HG03354 (cell line): Measurements from ENCODE around the gene PDCD11.

ENCODE experiments used
- ATAC-seq: cut with Tn5 transposase; IDR thresholded peaks from one replicate; pipeline ENCODE4 v1.9.1; 2021; ENCODE audit warnings: mild to moderate bottlenecking; ENCODE audit not compliant: unreplicated experiment, poor library complexity, severe bottlenecking

Gene PDCD11

DNA sequence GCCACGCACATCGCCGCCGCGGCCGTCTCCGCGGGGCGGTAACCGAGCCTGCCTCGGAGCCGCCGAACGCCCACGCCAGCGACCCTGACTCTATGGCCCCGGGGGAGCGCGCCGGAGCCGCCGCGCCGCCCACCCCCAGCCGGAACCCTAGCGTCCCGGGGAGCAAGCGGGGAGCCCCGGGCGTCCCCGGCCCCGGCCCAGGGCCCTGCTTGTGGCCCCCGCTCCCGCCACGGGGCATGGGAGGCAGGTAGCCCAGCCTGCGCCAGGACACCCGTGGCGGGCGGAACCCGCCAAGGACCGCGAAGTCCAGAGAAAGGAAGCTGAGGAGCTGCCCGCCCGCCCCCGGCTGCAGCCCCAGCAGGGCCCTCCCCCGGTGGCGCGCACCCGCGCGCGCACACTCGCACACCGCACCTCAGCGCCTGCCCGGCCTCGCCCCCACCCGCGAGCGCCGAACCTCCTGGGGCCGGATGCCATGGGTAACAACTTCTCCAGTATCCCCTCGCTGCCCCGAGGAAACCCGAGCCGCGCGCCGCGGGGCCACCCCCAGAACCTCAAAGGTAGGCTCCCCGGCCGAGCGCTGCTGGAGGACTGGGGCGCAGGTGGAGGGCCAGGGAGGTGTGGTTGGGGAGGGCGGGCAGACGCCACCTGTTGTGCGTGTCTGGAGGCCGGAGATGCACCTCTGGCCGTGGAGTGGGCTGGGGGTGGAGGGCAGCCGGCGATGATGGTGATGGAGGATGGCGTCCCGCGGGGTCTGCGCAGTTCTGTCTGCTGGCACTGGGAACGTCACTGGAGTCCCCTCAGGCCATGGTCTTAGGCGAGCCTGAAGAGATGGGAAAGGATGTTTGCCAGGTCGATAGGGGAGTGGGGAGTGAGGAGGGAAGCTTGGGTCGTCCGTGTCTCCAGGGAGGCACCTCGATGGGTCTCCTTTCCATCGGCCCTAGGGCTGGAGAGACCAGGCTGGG, 97.8 kb downstream of the PDCD11 start:
- ATAC-seq = no peak

DNA sequence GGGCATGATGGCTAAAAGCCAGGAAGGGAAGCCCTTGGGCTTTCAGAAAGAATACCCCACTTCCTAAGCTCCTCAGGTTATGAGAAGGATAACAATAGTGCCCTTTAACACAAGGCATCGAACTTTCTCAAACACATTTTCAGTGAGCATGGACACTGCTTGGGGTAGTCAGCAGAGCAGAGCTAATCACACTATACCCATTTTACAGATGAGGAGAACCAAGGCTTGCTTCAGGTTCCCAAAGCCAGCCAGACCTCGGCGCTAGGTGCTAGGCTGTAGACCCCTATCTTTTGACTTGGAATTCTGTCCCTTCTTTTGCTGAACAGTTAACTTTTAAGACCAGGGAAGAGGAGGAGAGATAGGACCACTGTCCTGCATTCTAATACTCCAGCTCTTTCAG, 98.9 kb downstream of the PDCD11 start:
- no peak for ATAC-seq
